GM23338 (cell line): ENCODE results near the gene PARD3. TPM values are rescaled to one million over a fixed set of nuclear protein-coding genes. Genes with fewer than 3 reads are reported as not detected.
A peak's percentile ranks its signal among the peaks of the same experiment; 100 is the strongest.

ENCODE experiments used
- ATAC-seq: fragments of 200-7000 bp; cut with Tn5 transposase; 3 replicates; pipeline ENCODE4 v1.9.1; 2020
- DNase-seq: peaks from one replicate; pipeline ENCODE4 v3.0.0-alpha.2; 2015; ENCODE audit warnings: low spot score
- H2AFZ ChIP-seq: fragments of 200-600 bp; sonication (generic); 2 replicates; pipeline ENCODE4 v1.8.0; 2016; ENCODE audit warnings: antibody characterized with exemption, mild to moderate bottlenecking, moderate library complexity
- H3F3A ChIP-seq: fragments of 200-600 bp; sonication (generic); replicated peaks from 2 replicates; pipeline ENCODE4 v1.8.0; 2017; ENCODE audit warnings: antibody characterized with exemption, mixed run types, low read depth
- H3K27ac ChIP-seq: fragments of 200-600 bp; sonication (generic); 2 replicates; pipeline ENCODE4 v1.6.1; 2016; ENCODE audit warnings: low read depth
- H3K27me3 ChIP-seq: fragments of 200-600 bp; sonication (generic); 2 replicates; pipeline ENCODE4 v1.8.0; 2016; ENCODE audit warnings: mild to moderate bottlenecking, mixed run types, moderate library complexity; ENCODE audit not compliant: insufficient read depth
- H3K36me3 ChIP-seq: fragments of 200-600 bp; sonication (generic); 2 replicates; pipeline ENCODE4 v1.8.0; 2016; ENCODE audit warnings: mild to moderate bottlenecking; ENCODE audit not compliant: insufficient read depth
- H3K4me1 ChIP-seq: fragments of 200-600 bp; sonication (generic); 2 replicates; pipeline ENCODE4 v1.8.0; 2016; ENCODE audit warnings: mild to moderate bottlenecking, moderate library complexity; ENCODE audit not compliant: insufficient read depth
- H3K4me2 ChIP-seq: fragments of 200-600 bp; sonication (generic); 2 replicates; pipeline ENCODE4 v1.7.1; 2017; ENCODE audit warnings: mixed run types
- H3K4me3 ChIP-seq: fragments of 200-600 bp; sonication (generic); 2 replicates; pipeline ENCODE4 v1.6.1; 2016; ENCODE audit warnings: mixed run types
- H3K79me2 ChIP-seq: fragments of 200-600 bp; sonication (generic); replicated peaks from 2 replicates; pipeline ENCODE4 v1.8.0; 2017; ENCODE audit warnings: mild to moderate bottlenecking; ENCODE audit not compliant: insufficient read depth
- H3K9me2 ChIP-seq: fragments of 200-600 bp; sonication (generic); 2 replicates; pipeline ENCODE4 v1.8.0; 2017; ENCODE audit not compliant: insufficient read depth
- H4K20me1 ChIP-seq: fragments of 200-600 bp; sonication (generic); replicated peaks from 2 replicates; pipeline ENCODE4 v1.8.0; 2017; ENCODE audit warnings: mild to moderate bottlenecking; ENCODE audit not compliant: insufficient read depth
- H3K27ac Mint-ChIP-seq: 2 replicates; pipeline ENCODE4 v1.8.0; 2020; ENCODE audit warnings: inconsistent platforms, mild to moderate bottlenecking, moderate library complexity, mixed read lengths
- H3K27me3 Mint-ChIP-seq: 3 replicates; pipeline ENCODE4 v1.8.0; 2022; ENCODE audit warnings: low read depth, mild to moderate bottlenecking, moderate library complexity, mixed read lengths, inconsistent platforms; ENCODE audit not compliant: insufficient read depth, poor library complexity
- H3K36me3 Mint-ChIP-seq: 3 replicates; pipeline ENCODE4 v1.8.0; 2021; ENCODE audit warnings: low read depth, mild to moderate bottlenecking, inconsistent platforms, moderate library complexity, mixed read lengths
- H3K4me1 Mint-ChIP-seq: 3 replicates; pipeline ENCODE4 v1.8.0; 2020; ENCODE audit warnings: mild to moderate bottlenecking, inconsistent platforms, mixed read lengths
- H3K4me3 Mint-ChIP-seq: 3 replicates; pipeline ENCODE4 v1.8.0; 2021; ENCODE audit warnings: moderate library complexity, mild to moderate bottlenecking, inconsistent platforms, mixed read lengths
- H3K9me3 Mint-ChIP-seq: 3 replicates; pipeline ENCODE4 v1.8.0; 2020; ENCODE audit warnings: moderate library complexity, mild to moderate bottlenecking, inconsistent platforms, mixed read lengths
- CREB1 ChIP-seq: fragments of 250-450 bp; sonication (Bioruptor Pico); IDR thresholded peaks from 2 replicates; pipeline ENCODE4 v1.5.0; 2020; ENCODE audit warnings: low read depth, mild to moderate bottlenecking, moderate library complexity
- CTCF ChIP-seq, 2 experiments: fragments of 200-600 bp in 1 of 2; sonication (generic) in 1 of 2; conservative IDR thresholded peaks; 2 replicates each; pipeline versions ENCODE4 v1.5.1 to v1.6.1; 2016 to 2017; ENCODE audit warnings: antibody characterized with exemption in 2 of 2, low read depth in 2 of 2, mild to moderate bottlenecking in 2 of 2, moderate library complexity in 1 of 2
- ETS1 ChIP-seq: IDR thresholded peaks from 2 replicates; pipeline ENCODE4 v1.6.1; 2016; ENCODE audit warnings: antibody characterized with exemption
- JUNB ChIP-seq: IDR thresholded peaks from one replicate; pipeline ENCODE4 v1.6.1; 2016; ENCODE audit warnings: antibody characterized with exemption; ENCODE audit not compliant: unreplicated experiment
- NANOG ChIP-seq: IDR thresholded peaks from 2 replicates; pipeline ENCODE4 v1.6.1; 2016; ENCODE audit warnings: antibody characterized with exemption, borderline replicate concordance
- POLR2AphosphoS5 ChIP-seq: IDR thresholded peaks from 2 replicates; pipeline ENCODE4 v1.6.1; 2016; ENCODE audit warnings: antibody characterized with exemption, low read depth
- ZNF331 ChIP-seq: fragments of 250-450 bp; sonication (Bioruptor Pico); IDR thresholded peaks from 2 replicates; pipeline ENCODE4 v1.5.0; 2020; ENCODE audit warnings: low read depth, mild to moderate bottlenecking, moderate library complexity
- polyA plus RNA-seq: library from polyadenylated mRNA; unstranded; fragments of >200 nt; fragmentation: Nextera tagmentation; extraction: Ambion mirVana; gene quantifications from 2 replicates; pipeline ENCODE4 v1.2.1, GENCODE V29; 2016
- total RNA-seq: library from RNA; depleted of rRNA; stranded (reverse); fragments of >200 nt; shearing (Covaris generic); gene quantifications from 2 replicates; pipeline ENCODE4 v1.2.3, GENCODE V29; 2014
- TF ChIP-seq, protein P1 (sequence below): IDR thresholded peaks from one replicate; pipeline ENCODE4 v1.6.1; 2018; ENCODE audit warnings: antibody characterized with exemption; ENCODE audit not compliant: unreplicated experiment
- TF ChIP-seq, protein P2 (sequence below): fragments of 250-450 bp; sonication (Bioruptor Pico); IDR thresholded peaks from 2 replicates; pipeline ENCODE4 v1.5.0; 2020; ENCODE audit warnings: mild to moderate bottlenecking, moderate library complexity

The PARD3 gene
- total and polyA plus RNA-seq, 2 experiments from 2014 or later: 30.2 to 51.4 TPM

GRCh38 chr10:34252111-34252510 lies 563.0 kb downstream of the PARD3 start:
- H3K4me2 ChIP-seq: 0 out of 2 replicates have a peak overlapping the region, but pooled peaks have one; percentile 34
- DNase-seq (peak; percentile 64), ATAC-seq (peak; percentile 91)
- no peaks in the 10 kb centered on the region for H3K79me2 ChIP-seq
- H2AFZ ChIP-seq: no peak overlapping the region
- peaks cover 32% of the 10 kb centered on the region for H3K4me1 Mint-ChIP-seq
- 0 out of 2 replicates have a peak overlapping the region, but pooled peaks have one; percentile 59 for H3K27ac Mint-ChIP-seq
- peaks cover 29% of the 10 kb centered on the region for H3K4me1 ChIP-seq
- no peaks in the 10 kb centered on the region for H3K9me3 Mint-ChIP-seq
- H3K36me3 ChIP-seq: no peaks in the 10 kb centered on the region
- no peaks in the 10 kb centered on the region for H4K20me1 ChIP-seq
- H3K27ac ChIP-seq: no peak overlapping the region
- H3K4me3 ChIP-seq: no peak overlapping the region
- TF ChIP-seq JUNB: no peak
- TF ChIP-seq CREB1 (CRISPR knock-in tag): 0 out of 2 replicates have a peak, but pooled peaks have one; percentile 31
- H3F3A ChIP-seq: no peaks in the 10 kb centered on the region
- no peaks in the 10 kb centered on the region for H3K9me2 ChIP-seq
- no peaks in the 10 kb centered on the region for H3K27me3 ChIP-seq
- no peak overlapping the region for H3K4me3 Mint-ChIP-seq
- H3K36me3 Mint-ChIP-seq: no peaks in the 10 kb centered on the region
- H3K27me3 Mint-ChIP-seq: peaks cover 4% of the 10 kb centered on the region

GRCh38 chr10:34251177-34251576 lies 563.9 kb downstream of the PARD3 start:
- H3K9me3 Mint-ChIP-seq: no peaks in the 10 kb centered on the region
- no peak for ATAC-seq
- H3K36me3 ChIP-seq: no peaks in the 10 kb centered on the region
- TF ChIP-seq ZNF331 (CRISPR knock-in tag) (no peak), ETS1 (no peak), POLR2AphosphoS5 (no peak), CREB1 (CRISPR knock-in tag) (no peak), CTCF (conservative IDR thresholded peaks at IDR 0.05; ENCODE audit: low read depth in 2 of 2) (no peak), NANOG (no peak), JUNB (no peak)
- TF ChIP-seq, protein P1, sequence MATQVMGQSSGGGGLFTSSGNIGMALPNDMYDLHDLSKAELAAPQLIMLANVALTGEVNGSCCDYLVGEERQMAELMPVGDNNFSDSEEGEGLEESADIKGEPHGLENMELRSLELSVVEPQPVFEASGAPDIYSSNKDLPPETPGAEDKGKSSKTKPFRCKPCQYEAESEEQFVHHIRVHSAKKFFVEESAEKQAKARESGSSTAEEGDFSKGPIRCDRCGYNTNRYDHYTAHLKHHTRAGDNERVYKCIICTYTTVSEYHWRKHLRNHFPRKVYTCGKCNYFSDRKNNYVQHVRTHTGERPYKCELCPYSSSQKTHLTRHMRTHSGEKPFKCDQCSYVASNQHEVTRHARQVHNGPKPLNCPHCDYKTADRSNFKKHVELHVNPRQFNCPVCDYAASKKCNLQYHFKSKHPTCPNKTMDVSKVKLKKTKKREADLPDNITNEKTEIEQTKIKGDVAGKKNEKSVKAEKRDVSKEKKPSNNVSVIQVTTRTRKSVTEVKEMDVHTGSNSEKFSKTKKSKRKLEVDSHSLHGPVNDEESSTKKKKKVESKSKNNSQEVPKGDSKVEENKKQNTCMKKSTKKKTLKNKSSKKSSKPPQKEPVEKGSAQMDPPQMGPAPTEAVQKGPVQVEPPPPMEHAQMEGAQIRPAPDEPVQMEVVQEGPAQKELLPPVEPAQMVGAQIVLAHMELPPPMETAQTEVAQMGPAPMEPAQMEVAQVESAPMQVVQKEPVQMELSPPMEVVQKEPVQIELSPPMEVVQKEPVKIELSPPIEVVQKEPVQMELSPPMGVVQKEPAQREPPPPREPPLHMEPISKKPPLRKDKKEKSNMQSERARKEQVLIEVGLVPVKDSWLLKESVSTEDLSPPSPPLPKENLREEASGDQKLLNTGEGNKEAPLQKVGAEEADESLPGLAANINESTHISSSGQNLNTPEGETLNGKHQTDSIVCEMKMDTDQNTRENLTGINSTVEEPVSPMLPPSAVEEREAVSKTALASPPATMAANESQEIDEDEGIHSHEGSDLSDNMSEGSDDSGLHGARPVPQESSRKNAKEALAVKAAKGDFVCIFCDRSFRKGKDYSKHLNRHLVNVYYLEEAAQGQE: no peak
- TF ChIP-seq, protein P2, sequence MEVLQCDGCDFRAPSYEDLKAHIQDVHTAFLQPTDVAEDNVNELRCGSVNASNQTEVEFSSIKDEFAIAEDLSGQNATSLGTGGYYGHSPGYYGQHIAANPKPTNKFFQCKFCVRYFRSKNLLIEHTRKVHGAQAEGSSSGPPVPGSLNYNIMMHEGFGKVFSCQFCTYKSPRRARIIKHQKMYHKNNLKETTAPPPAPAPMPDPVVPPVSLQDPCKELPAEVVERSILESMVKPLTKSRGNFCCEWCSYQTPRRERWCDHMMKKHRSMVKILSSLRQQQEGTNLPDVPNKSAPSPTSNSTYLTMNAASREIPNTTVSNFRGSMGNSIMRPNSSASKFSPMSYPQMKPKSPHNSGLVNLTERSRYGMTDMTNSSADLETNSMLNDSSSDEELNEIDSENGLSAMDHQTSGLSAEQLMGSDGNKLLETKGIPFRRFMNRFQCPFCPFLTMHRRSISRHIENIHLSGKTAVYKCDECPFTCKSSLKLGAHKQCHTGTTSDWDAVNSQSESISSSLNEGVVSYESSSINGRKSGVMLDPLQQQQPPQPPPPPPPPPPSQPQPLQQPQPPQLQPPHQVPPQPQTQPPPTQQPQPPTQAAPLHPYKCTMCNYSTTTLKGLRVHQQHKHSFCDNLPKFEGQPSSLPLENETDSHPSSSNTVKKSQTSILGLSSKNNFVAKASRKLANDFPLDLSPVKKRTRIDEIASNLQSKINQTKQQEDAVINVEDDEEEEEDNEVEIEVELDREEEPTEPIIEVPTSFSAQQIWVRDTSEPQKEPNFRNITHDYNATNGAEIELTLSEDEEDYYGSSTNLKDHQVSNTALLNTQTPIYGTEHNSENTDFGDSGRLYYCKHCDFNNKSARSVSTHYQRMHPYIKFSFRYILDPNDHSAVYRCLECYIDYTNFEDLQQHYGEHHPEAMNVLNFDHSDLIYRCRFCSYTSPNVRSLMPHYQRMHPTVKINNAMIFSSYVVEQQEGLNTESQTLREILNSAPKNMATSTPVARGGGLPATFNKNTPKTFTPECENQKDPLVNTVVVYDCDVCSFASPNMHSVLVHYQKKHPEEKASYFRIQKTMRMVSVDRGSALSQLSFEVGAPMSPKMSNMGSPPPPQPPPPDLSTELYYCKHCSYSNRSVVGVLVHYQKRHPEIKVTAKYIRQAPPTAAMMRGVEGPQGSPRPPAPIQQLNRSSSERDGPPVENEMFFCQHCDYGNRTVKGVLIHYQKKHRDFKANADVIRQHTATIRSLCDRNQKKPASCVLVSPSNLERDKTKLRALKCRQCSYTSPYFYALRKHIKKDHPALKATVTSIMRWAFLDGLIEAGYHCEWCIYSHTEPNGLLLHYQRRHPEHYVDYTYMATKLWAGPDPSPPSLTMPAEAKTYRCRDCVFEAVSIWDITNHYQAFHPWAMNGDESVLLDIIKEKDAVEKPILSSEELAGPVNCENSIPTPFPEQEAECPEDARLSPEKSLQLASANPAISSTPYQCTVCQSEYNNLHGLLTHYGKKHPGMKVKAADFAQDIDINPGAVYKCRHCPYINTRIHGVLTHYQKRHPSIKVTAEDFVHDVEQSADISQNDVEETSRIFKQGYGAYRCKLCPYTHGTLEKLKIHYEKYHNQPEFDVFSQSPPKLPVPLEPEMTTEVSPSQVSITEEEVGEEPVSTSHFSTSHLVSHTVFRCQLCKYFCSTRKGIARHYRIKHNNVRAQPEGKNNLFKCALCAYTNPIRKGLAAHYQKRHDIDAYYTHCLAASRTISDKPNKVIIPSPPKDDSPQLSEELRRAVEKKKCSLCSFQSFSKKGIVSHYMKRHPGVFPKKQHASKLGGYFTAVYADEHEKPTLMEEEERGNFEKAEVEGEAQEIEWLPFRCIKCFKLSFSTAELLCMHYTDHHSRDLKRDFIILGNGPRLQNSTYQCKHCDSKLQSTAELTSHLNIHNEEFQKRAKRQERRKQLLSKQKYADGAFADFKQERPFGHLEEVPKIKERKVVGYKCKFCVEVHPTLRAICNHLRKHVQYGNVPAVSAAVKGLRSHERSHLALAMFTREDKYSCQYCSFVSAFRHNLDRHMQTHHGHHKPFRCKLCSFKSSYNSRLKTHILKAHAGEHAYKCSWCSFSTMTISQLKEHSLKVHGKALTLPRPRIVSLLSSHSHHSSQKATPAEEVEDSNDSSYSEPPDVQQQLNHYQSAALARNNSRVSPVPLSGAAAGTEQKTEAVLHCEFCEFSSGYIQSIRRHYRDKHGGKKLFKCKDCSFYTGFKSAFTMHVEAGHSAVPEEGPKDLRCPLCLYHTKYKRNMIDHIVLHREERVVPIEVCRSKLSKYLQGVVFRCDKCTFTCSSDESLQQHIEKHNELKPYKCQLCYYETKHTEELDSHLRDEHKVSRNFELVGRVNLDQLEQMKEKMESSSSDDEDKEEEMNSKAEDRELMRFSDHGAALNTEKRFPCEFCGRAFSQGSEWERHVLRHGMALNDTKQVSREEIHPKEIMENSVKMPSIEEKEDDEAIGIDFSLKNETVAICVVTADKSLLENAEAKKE: no peak

More at GRCh38 chr10:34251177-34251576, 563.9 kb downstream of the PARD3 start:
- no peaks in the 10 kb centered on the region for H4K20me1 ChIP-seq
- H3K36me3 Mint-ChIP-seq: no peaks in the 10 kb centered on the region
- no peak overlapping the region for H3K27ac Mint-ChIP-seq
- no peak overlapping the region for H2AFZ ChIP-seq
- peaks cover 30% of the 10 kb centered on the region for H3K4me1 Mint-ChIP-seq
- H3K4me3 Mint-ChIP-seq: no peak overlapping the region
- no peaks in the 10 kb centered on the region for H3K79me2 ChIP-seq
- no peaks in the 10 kb centered on the region for H3F3A ChIP-seq
- H3K27me3 Mint-ChIP-seq: peaks cover 2% of the 10 kb centered on the region
- H3K4me2 ChIP-seq: no peak overlapping the region
- no peak overlapping the region for H3K4me3 ChIP-seq
- H3K4me1 ChIP-seq: peaks cover 26% of the 10 kb centered on the region
- H3K9me2 ChIP-seq: no peaks in the 10 kb centered on the region
- no peak for DNase-seq
- no peaks in the 10 kb centered on the region for H3K27me3 ChIP-seq
- no peak overlapping the region for H3K27ac ChIP-seq
